Gastrocnemius medialis (tissue), 4 donors: ENCODE measurements around the gene AEBP1.

Source experiments
- POLR2A ChIP-seq, 2 donors: fragments of 450-650 bp; IDR thresholded peaks; one replicate each; pipeline ENCODE4 v1.6.1; 2017; ENCODE audit warnings: antibody characterized with exemption in 2 of 2, mild to moderate bottlenecking in 2 of 2, moderate library complexity in 2 of 2
- TF ChIP-seq, protein P1 (sequence below), 5 experiments: fragments of 450-650 bp in 3 of 5; fragments of 200-600 bp in 2 of 5; sonication (generic) in 2 of 5; IDR thresholded peaks in 4 of 5; conservative IDR thresholded peaks in 1 of 5; 1 replicate in 4 of 5; 2 replicates in 1 of 5; pipeline ENCODE4 v1.5.1; 2016 to 2019; ENCODE audit warnings: antibody characterized with exemption in 5 of 5, mild to moderate bottlenecking in 3 of 5, moderate library complexity in 3 of 5

DNA sequence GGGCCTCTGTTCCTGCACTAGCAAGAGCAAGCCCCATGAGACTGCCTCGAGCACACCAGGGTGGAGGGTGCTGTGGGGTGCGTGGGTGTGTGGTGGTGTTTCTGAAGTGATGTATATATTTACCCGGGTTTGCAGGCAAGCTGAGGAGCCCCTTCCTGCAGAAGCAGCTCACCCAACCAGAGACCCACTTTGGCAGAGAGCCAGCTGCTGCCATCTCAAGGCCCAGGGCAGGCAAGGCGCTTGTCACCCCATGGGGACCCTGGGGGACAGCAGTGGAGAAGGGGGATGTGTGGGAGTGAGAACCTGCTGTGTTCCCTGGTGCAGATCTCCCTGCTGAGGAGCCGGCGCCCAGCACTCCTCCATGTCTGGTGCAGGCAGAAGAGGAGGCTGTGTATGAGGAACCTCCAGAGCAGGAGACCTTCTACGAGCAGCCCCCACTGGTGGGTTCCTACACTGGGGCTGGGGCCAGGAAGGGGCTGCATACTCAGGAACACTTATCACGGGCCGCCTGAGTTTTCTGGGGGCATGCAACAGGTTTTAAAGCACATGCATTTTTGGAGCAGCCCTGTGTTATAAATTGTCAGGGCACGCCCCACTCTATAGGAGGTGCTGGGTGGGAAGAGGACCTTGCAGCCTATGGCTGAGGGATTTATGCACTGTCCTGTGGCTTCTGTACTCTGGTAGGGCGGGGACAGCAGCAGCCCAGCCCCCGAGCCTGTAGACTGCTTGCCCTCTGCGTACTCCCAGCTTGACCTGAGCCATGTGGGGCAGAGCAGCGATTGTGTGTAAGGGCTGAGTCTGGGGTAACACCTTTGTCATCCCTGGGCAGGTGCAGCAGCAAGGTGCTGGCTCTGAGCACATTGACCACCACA lies 44.7 kb upstream of the AEBP1 start:
- TF ChIP-seq, protein P1, sequence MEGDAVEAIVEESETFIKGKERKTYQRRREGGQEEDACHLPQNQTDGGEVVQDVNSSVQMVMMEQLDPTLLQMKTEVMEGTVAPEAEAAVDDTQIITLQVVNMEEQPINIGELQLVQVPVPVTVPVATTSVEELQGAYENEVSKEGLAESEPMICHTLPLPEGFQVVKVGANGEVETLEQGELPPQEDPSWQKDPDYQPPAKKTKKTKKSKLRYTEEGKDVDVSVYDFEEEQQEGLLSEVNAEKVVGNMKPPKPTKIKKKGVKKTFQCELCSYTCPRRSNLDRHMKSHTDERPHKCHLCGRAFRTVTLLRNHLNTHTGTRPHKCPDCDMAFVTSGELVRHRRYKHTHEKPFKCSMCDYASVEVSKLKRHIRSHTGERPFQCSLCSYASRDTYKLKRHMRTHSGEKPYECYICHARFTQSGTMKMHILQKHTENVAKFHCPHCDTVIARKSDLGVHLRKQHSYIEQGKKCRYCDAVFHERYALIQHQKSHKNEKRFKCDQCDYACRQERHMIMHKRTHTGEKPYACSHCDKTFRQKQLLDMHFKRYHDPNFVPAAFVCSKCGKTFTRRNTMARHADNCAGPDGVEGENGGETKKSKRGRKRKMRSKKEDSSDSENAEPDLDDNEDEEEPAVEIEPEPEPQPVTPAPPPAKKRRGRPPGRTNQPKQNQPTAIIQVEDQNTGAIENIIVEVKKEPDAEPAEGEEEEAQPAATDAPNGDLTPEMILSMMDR (IDR thresholded peaks at IDR 0.05 in 4 of 5, conservative IDR thresholded peaks at IDR 0.05 in 1 of 5) = no peak
- TF ChIP-seq POLR2A (IDR thresholded peaks at IDR 0.05) = no peak
